HEK293 (cell line): ENCODE measurements around the gene ARFRP1.

Experiments
- EGR2 ChIP-seq: fragments of 450-650 bp; formaldehyde crosslinking; IDR thresholded peaks from 2 replicates; pipeline ENCODE4 v1.5.1; 2016; ENCODE audit warnings: low read depth, missing biosample characterization, missing genetic modification characterization
- IKZF3 ChIP-seq: fragments of 450-650 bp; IDR thresholded peaks from 2 replicates; pipeline ENCODE4 v1.5.0; 2018; ENCODE audit warnings: missing biosample characterization, mild to moderate bottlenecking, missing genetic modification characterization, moderate library complexity
- MYNN ChIP-seq: fragments of 450-650 bp; formaldehyde crosslinking; IDR thresholded peaks from 2 replicates; pipeline ENCODE4 v1.5.1; 2016; ENCODE audit warnings: missing biosample characterization, missing genetic modification characterization, borderline replicate concordance
- MZF1 ChIP-seq: fragments of 450-650 bp; formaldehyde crosslinking; IDR thresholded peaks from 2 replicates; pipeline ENCODE4 v1.5.1; 2017; ENCODE audit warnings: missing biosample characterization, missing genetic modification characterization, borderline replicate concordance
- ZBTB48 ChIP-seq: fragments of 450-650 bp; formaldehyde crosslinking; IDR thresholded peaks from 2 replicates; pipeline ENCODE4 v1.5.1; 2016; ENCODE audit warnings: missing biosample characterization, missing genetic modification characterization
- ZNF140 ChIP-seq: fragments of 450-650 bp; formaldehyde crosslinking; IDR thresholded peaks from 2 replicates; pipeline ENCODE4 v1.5.1; 2016; ENCODE audit warnings: missing biosample characterization, missing genetic modification characterization
- ZNF184 ChIP-seq: fragments of 450-650 bp; IDR thresholded peaks from 2 replicates; pipeline ENCODE4 v1.5.1; 2018; ENCODE audit warnings: missing biosample characterization, mild to moderate bottlenecking, missing genetic modification characterization
- ZNF211 ChIP-seq: fragments of 450-650 bp; formaldehyde crosslinking; IDR thresholded peaks from 2 replicates; pipeline ENCODE4 v1.5.1; 2016; ENCODE audit warnings: low read depth, missing biosample characterization, missing genetic modification characterization
- ZNF324 ChIP-seq: fragments of 450-650 bp; formaldehyde crosslinking; IDR thresholded peaks from 2 replicates; pipeline ENCODE4 v1.5.1; 2016; ENCODE audit warnings: missing biosample characterization, missing genetic modification characterization
- ZNF335 ChIP-seq: fragments of 450-650 bp; formaldehyde crosslinking; conservative IDR thresholded peaks from 2 replicates; pipeline ENCODE4 v1.5.1; 2016; ENCODE audit warnings: missing biosample characterization, missing genetic modification characterization
- ZNF350 ChIP-seq: fragments of 450-650 bp; formaldehyde crosslinking; IDR thresholded peaks from 2 replicates; pipeline ENCODE4 v1.5.0; 2017; ENCODE audit warnings: missing biosample characterization, mild to moderate bottlenecking, missing genetic modification characterization
- ZNF37A ChIP-seq: fragments of 450-650 bp; IDR thresholded peaks from 2 replicates; pipeline ENCODE4 v1.5.1; 2018; ENCODE audit warnings: missing biosample characterization, missing genetic modification characterization
- ZNF426 ChIP-seq: fragments of 450-650 bp; formaldehyde crosslinking; IDR thresholded peaks from 2 replicates; pipeline ENCODE4 v1.5.1; 2017; ENCODE audit warnings: missing biosample characterization, missing genetic modification characterization, mild to moderate bottlenecking, inconsistent platforms, moderate library complexity
- ZNF510 ChIP-seq: fragments of 450-650 bp; formaldehyde crosslinking; IDR thresholded peaks from 2 replicates; pipeline ENCODE4 v1.5.1; 2018; ENCODE audit warnings: mild to moderate bottlenecking, missing genetic modification characterization, missing biosample characterization; ENCODE audit not compliant: insufficient replicate concordance
- ZNF514 ChIP-seq: fragments of 450-650 bp; formaldehyde crosslinking; IDR thresholded peaks from 2 replicates; pipeline ENCODE4 v1.5.1; 2016; ENCODE audit warnings: missing biosample characterization, missing genetic modification characterization
- ZNF626 ChIP-seq: fragments of 450-650 bp; sonication (Bioruptor Pico); formaldehyde crosslinking; IDR thresholded peaks from 2 replicates; pipeline ENCODE4 v1.5.1; 2018; ENCODE audit warnings: missing biosample characterization, missing genetic modification characterization, inconsistent platforms
- ZNF654 ChIP-seq: fragments of 450-650 bp; formaldehyde crosslinking; IDR thresholded peaks from 2 replicates; pipeline ENCODE4 v1.5.1; 2016; ENCODE audit warnings: low read depth, missing biosample characterization, missing genetic modification characterization
- ZNF677 ChIP-seq: fragments of 450-650 bp; IDR thresholded peaks from 2 replicates; pipeline ENCODE4 v1.5.0; 2018; ENCODE audit warnings: missing biosample characterization, mild to moderate bottlenecking, missing genetic modification characterization, moderate library complexity
- ZNF76 ChIP-seq: fragments of 450-650 bp; formaldehyde crosslinking; IDR thresholded peaks from 2 replicates; pipeline ENCODE4; 2016; ENCODE audit warnings: low read depth, missing biosample characterization, missing genetic modification characterization, borderline replicate concordance
- TF ChIP-seq, protein P1 (sequence below): fragments of 450-650 bp; formaldehyde crosslinking; IDR thresholded peaks from 2 replicates; pipeline ENCODE4 v1.5.1; 2016; ENCODE audit warnings: missing biosample characterization, missing genetic modification characterization
- TF ChIP-seq, protein P2 (sequence below): fragments of 450-650 bp; formaldehyde crosslinking; IDR thresholded peaks from 2 replicates; pipeline ENCODE4 v1.5.1; 2016; ENCODE audit warnings: missing biosample characterization, missing genetic modification characterization
- TF ChIP-seq, protein P3 (sequence below): fragments of 450-650 bp; formaldehyde crosslinking; IDR thresholded peaks from 2 replicates; pipeline ENCODE4 v1.5.1; 2016; ENCODE audit warnings: missing biosample characterization, missing genetic modification characterization
- TF ChIP-seq, protein P4 (sequence below): fragments of 450-650 bp; formaldehyde crosslinking; IDR thresholded peaks from 2 replicates; pipeline ENCODE4 v1.5.0; 2017; ENCODE audit warnings: missing biosample characterization, missing genetic modification characterization, borderline replicate concordance
- TF ChIP-seq, protein P5 (sequence below): fragments of 450-650 bp; formaldehyde crosslinking; IDR thresholded peaks from 2 replicates; pipeline ENCODE4 v1.5.1; 2016; ENCODE audit warnings: missing biosample characterization, missing genetic modification characterization
- TF ChIP-seq, protein P6 (sequence below): fragments of 450-650 bp; formaldehyde crosslinking; IDR thresholded peaks from 2 replicates; pipeline ENCODE4 v1.5.1; 2017; ENCODE audit warnings: missing biosample characterization, missing genetic modification characterization
- TF ChIP-seq, protein P7 (sequence below): fragments of 450-650 bp; formaldehyde crosslinking; IDR thresholded peaks from 2 replicates; pipeline ENCODE4 v1.5.1; 2016; ENCODE audit warnings: missing biosample characterization, missing genetic modification characterization
- TF ChIP-seq, protein P8 (sequence below): fragments of 450-650 bp; formaldehyde crosslinking; IDR thresholded peaks from 2 replicates; pipeline ENCODE4 v1.5.1; 2016; ENCODE audit warnings: missing biosample characterization, missing genetic modification characterization

ARFRP1 gene

DNA sequence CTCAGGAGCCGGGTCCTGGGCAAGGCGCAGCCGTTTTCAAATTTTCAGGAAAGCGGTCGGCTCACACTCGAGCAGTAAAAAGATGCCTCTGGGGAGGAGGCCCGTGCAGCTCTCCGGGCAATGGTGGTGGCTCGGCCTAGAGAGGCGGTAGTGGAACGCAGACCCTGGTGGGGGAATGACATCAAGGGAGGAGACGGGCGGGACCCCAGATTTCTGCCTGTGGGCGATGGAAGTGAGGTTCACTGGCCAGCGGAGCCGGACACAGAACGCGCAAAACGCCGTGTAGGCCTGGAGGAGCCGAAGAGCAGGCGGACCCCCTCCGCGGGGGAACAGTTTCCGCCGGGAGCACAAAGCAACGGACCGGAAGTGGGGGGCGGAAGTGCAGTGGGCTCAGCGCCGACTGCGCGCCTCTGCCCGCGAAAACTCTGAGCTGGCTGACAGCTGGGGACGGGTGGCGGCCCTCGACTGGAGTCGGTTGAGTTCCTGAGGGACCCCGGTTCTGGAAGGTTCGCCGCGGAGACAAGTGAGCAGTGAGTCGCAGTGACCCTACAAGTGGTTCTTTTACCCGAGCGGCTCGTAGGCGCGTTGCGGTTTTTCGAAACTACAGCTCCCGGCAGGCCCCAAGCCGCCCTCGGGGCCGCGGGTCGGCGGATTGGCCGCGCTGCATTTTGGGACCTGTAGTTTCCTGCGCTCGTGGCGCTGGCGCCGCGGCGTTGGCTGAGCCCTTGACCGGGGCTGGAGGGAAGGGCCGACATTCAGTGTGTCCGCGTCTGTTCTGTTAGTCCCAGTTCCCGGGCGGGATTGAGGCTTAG lies 49.6 kb downstream of the ARFRP1 start, which contains the start of gene RTEL1 (continued):
- TF ChIP-seq ZNF76, result peak; percentile 99
- TF ChIP-seq, protein P1, sequence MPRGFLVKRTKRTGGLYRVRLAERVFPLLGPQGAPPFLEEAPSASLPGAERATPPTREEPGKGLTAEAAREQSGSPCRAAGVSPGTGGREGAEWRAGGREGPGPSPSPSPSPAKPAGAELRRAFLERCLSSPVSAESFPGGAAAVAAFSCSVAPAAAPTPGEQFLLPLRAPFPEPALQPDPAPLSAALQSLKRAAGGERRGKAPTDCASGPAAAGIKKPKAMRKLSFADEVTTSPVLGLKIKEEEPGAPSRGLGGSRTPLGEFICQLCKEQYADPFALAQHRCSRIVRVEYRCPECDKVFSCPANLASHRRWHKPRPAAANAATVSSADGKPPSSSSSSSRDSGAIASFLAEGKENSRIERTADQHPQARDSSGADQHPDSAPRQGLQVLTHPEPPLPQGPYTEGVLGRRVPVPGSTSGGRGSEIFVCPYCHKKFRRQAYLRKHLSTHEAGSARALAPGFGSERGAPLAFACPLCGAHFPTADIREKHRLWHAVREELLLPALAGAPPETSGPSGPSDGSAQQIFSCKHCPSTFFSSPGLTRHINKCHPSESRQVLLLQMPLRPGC, result peak; percentile 88
- TF ChIP-seq ZNF335 (tag by site-specific recombination), result peak; percentile 99
- no peak for TF ChIP-seq ZNF426 (tag by site-specific recombination)
- no peak for TF ChIP-seq ZNF140 (tag by site-specific recombination)
- no peak for TF ChIP-seq ZNF510
- TF ChIP-seq MZF1, result 0 out of 2 replicates have a peak, but pooled peaks have one; percentile 37
- no peak for TF ChIP-seq ZNF37A (tag by site-specific recombination)
- TF ChIP-seq ZNF514 (tag by site-specific recombination), result no peak
- TF ChIP-seq ZNF626 (tag by site-specific recombination), result no peak
- TF ChIP-seq, protein P2, sequence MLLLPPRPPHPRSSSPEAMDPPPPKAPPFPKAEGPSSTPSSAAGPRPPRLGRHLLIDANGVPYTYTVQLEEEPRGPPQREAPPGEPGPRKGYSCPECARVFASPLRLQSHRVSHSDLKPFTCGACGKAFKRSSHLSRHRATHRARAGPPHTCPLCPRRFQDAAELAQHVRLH (tag by site-specific recombination), result peak; percentile 95
- TF ChIP-seq, protein P3, sequence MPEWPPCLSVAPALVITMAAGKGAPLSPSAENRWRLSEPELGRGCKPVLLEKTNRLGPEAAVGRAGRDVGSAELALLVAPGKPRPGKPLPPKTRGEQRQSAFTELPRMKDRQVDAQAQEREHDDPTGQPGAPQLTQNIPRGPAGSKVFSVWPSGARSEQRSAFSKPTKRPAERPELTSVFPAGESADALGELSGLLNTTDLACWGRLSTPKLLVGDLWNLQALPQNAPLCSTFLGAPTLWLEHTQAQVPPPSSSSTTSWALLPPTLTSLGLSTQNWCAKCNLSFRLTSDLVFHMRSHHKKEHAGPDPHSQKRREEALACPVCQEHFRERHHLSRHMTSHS (tag by site-specific recombination), result no peak
- TF ChIP-seq ZNF654 (tag by site-specific recombination), result no peak
- no peak for TF ChIP-seq ZNF350 (tag by site-specific recombination)
- peak; percentile 54; the same call in 1 of the 2 replicates for TF ChIP-seq MYNN (tag by site-specific recombination)
- TF ChIP-seq IKZF3, result no peak
- TF ChIP-seq EGR2, result peak; percentile 52; the same call in 1 of the 2 replicates
- TF ChIP-seq ZNF184 (tag by site-specific recombination), result 0 out of 2 replicates have a peak, but pooled peaks have one; percentile 40
- TF ChIP-seq, protein P4, sequence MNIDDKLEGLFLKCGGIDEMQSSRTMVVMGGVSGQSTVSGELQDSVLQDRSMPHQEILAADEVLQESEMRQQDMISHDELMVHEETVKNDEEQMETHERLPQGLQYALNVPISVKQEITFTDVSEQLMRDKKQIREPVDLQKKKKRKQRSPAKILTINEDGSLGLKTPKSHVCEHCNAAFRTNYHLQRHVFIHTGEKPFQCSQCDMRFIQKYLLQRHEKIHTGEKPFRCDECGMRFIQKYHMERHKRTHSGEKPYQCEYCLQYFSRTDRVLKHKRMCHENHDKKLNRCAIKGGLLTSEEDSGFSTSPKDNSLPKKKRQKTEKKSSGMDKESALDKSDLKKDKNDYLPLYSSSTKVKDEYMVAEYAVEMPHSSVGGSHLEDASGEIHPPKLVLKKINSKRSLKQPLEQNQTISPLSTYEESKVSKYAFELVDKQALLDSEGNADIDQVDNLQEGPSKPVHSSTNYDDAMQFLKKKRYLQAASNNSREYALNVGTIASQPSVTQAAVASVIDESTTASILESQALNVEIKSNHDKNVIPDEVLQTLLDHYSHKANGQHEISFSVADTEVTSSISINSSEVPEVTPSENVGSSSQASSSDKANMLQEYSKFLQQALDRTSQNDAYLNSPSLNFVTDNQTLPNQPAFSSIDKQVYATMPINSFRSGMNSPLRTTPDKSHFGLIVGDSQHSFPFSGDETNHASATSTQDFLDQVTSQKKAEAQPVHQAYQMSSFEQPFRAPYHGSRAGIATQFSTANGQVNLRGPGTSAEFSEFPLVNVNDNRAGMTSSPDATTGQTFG (tag by site-specific recombination), result peak; percentile 91; the same call in 1 of the 2 replicates
- TF ChIP-seq, protein P5, sequence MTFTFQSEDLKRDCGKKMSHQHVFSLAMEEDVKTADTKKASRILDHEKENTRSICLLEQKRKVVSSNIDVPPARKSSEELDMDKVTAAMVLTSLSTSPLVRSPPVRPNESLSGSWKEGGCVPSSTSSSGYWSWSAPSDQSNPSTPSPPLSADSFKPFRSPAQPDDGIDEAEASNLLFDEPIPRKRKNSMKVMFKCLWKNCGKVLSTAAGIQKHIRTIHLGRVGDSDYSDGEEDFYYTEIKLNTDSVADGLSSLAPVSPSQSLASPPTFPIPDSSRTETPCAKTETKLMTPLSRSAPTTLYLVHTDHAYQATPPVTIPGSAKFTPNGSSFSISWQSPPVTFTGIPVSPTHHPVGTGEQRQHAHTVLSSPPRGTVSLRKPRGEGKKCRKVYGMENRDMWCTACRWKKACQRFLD (tag by site-specific recombination), result peak; percentile 75; the same call in 1 of the 2 replicates
- TF ChIP-seq, protein P6, sequence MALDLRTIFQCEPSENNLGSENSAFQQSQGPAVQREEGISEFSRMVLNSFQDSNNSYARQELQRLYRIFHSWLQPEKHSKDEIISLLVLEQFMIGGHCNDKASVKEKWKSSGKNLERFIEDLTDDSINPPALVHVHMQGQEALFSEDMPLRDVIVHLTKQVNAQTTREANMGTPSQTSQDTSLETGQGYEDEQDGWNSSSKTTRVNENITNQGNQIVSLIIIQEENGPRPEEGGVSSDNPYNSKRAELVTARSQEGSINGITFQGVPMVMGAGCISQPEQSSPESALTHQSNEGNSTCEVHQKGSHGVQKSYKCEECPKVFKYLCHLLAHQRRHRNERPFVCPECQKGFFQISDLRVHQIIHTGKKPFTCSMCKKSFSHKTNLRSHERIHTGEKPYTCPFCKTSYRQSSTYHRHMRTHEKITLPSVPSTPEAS, result peak; percentile 74
- TF ChIP-seq, protein P7, sequence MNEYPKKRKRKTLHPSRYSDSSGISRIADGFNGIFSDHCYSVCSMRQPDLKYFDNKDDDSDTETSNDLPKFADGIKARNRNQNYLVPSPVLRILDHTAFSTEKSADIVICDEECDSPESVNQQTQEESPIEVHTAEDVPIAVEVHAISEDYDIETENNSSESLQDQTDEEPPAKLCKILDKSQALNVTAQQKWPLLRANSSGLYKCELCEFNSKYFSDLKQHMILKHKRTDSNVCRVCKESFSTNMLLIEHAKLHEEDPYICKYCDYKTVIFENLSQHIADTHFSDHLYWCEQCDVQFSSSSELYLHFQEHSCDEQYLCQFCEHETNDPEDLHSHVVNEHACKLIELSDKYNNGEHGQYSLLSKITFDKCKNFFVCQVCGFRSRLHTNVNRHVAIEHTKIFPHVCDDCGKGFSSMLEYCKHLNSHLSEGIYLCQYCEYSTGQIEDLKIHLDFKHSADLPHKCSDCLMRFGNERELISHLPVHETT (tag by site-specific recombination), result peak; percentile 99
- TF ChIP-seq ZNF677, result 0 out of 2 replicates have a peak, but pooled peaks have one; percentile 5
- TF ChIP-seq ZNF324 (tag by site-specific recombination), result peak; percentile 96
- TF ChIP-seq, protein P8, sequence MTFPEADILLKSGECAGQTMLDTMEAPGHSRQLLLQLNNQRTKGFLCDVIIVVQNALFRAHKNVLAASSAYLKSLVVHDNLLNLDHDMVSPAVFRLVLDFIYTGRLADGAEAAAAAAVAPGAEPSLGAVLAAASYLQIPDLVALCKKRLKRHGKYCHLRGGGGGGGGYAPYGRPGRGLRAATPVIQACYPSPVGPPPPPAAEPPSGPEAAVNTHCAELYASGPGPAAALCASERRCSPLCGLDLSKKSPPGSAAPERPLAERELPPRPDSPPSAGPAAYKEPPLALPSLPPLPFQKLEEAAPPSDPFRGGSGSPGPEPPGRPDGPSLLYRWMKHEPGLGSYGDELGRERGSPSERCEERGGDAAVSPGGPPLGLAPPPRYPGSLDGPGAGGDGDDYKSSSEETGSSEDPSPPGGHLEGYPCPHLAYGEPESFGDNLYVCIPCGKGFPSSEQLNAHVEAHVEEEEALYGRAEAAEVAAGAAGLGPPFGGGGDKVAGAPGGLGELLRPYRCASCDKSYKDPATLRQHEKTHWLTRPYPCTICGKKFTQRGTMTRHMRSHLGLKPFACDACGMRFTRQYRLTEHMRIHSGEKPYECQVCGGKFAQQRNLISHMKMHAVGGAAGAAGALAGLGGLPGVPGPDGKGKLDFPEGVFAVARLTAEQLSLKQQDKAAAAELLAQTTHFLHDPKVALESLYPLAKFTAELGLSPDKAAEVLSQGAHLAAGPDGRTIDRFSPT (tag by site-specific recombination), result no peak
- no peak for TF ChIP-seq ZNF211 (tag by site-specific recombination)
- peak; percentile 20; the same call in 1 of the 2 replicates for TF ChIP-seq ZBTB48
